ENCODE results near the gene HADHB. TPM values are rescaled to one million over a fixed set of nuclear protein-coding genes. Genes with fewer than 3 reads are reported as not detected.
"Not testable (repeated sequence)": the region's sequence is repeated elsewhere in the genome, so short reads cannot be mapped to it uniquely, and the experiment has no call there.

The HADHB gene
- total RNA-seq, 1 donor from 2014 or later: 79.4 TPM

DNA sequence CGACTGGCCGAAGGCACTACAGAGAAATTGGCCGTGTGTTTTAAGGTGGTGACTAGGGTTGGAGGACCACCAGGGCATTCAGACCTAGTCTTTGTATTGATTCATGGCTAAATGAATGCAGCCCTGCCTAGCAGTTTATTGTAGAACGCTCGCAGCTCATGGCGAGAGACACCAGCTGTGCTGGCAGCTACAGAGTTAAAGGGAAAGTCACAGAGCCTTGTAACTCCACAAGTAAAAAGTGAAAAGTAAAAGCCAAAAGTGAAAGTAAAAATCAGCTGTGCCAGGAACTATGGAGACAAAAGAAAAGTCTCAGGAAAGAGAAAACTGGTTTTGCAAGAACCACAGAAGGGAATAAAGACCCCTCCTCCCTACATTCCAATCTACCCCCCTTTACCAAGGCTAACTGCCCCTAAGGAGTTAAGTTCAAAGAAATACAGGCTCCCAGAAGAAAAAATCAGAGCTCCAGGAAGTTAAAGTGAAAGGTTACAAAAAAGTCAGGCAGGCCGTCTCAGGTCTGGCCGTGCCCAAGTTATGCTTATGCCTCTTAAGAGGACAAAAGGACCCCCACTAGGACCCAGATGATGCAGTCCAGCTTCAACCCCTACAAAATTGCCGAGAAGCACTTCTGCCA lies 54.8 kb downstream of the HADHB start:
- Mint-ChIP-seq H3K4me3 (no peak overlapping the region), H3K36me3 (peaks cover 7% of the 10 kb centered on the region), H3K4me1 (peaks cover 12% of the 10 kb centered on the region), H3K9me3 (no peaks in the 10 kb centered on the region), H3K27ac (no peak overlapping the region), H3K27me3 (ENCODE audit: low read depth) (no peaks in the 10 kb centered on the region)
- TF ChIP-seq, protein P1, sequence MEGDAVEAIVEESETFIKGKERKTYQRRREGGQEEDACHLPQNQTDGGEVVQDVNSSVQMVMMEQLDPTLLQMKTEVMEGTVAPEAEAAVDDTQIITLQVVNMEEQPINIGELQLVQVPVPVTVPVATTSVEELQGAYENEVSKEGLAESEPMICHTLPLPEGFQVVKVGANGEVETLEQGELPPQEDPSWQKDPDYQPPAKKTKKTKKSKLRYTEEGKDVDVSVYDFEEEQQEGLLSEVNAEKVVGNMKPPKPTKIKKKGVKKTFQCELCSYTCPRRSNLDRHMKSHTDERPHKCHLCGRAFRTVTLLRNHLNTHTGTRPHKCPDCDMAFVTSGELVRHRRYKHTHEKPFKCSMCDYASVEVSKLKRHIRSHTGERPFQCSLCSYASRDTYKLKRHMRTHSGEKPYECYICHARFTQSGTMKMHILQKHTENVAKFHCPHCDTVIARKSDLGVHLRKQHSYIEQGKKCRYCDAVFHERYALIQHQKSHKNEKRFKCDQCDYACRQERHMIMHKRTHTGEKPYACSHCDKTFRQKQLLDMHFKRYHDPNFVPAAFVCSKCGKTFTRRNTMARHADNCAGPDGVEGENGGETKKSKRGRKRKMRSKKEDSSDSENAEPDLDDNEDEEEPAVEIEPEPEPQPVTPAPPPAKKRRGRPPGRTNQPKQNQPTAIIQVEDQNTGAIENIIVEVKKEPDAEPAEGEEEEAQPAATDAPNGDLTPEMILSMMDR (IDR thresholded peaks at IDR 0.05; ENCODE audit: unreplicated experiment): no peak
- DNase-seq (ENCODE audit: low spot score in 2 of 2, unreplicated experiment in 2 of 2): peak in 1 of 2 experiments; percentile 55

DNA sequence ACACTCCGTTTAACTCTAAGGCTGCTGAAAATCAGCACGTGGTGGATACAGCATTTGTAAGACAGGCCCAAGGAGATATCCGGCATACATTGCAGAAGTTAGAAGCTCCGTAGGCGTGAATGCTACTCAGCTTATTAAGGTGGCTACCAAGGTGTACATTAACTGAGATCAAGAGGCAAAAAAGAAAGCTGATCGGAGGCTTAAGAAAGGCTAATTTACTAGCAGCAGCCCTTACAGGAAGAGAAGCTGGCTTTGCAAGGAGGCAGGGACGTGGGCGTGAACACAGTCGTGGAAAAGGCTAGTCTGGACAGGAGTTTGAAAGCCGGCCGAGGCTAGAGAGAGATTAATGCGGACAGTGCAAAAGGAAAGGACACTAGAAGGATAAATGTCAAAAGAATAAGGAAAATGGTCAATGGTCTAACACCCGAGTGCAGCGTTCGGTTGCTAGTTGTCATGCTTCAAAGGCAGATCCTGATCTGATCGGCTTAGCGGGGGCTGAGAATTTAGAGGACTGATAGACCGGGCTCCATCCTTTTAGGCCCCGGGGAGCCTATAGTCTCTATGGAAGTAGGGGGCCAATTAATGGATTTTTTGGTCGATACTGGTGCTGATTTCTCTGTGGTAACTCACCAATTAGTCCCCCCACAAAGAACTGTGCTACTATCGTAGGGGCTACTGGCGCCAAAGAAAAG lies 55.6 kb downstream of the HADHB start:
- Mint-ChIP-seq H3K36me3 (peaks cover 7% of the 10 kb centered on the region), H3K27ac (no peak overlapping the region), H3K4me3 (no peak overlapping the region), H3K27me3 (ENCODE audit: low read depth) (no peaks in the 10 kb centered on the region), H3K4me1 (peaks cover 20% of the 10 kb centered on the region), H3K9me3 (no peaks in the 10 kb centered on the region)
- TF ChIP-seq, protein P1 (IDR thresholded peaks at IDR 0.05; ENCODE audit: unreplicated experiment): no peak
- no peak for DNase-seq (ENCODE audit: low spot score in 2 of 2, unreplicated experiment in 2 of 2)

DNA sequence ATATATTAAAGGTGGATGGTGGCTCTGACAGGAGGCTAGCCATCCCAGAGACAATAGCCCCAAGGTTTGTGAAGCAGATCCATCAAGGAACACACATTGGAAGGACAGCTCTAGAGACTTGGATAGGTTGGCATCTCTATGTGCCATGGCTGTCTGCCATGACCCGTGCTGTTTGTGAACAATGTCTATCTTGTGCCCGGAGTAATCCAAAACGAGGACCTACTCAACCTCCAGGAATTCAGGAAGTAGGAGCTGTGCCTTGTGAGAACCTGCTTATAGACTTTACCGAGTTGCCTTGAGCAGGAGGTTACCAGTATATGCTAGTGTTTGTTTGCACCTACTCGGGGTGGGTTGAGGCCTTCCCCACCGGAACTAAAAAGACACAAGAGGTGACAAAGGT lies 58.1 kb downstream of the HADHB start:
- H3K27ac Mint-ChIP-seq: no peak overlapping the region
- TF ChIP-seq, protein P1 (IDR thresholded peaks at IDR 0.05; ENCODE audit: unreplicated experiment): no peak
- no peak for DNase-seq (ENCODE audit: low spot score in 2 of 2, unreplicated experiment in 2 of 2)
- H3K4me3 Mint-ChIP-seq: no peak overlapping the region
- H3K27me3 Mint-ChIP-seq (ENCODE audit: low read depth): no peaks in the 10 kb centered on the region
- H3K4me1 Mint-ChIP-seq: peaks cover 22% of the 10 kb centered on the region
- no peaks in the 10 kb centered on the region for H3K9me3 Mint-ChIP-seq
- peaks cover 7% of the 10 kb centered on the region for H3K36me3 Mint-ChIP-seq

DNA sequence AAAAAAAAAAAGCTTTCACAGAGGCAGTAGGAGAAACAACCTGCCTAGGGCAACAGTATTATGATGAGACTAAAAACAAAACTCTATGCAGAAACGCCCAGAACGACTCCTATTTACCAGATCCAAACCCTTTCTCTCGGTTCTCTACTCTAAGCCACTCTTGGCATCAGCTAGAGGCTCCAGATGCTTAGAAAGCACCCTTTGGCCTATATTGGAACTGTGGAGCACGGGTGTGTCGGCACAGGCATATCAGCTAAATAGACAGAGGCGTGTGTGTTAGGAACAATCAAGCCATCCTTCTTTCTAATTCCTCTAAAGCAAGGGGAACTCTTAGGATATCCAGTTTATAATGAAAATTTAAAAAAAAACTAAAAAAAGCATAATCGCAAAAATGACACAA lies 60.4 kb downstream of the HADHB start:
- not testable (repeated sequence) for H3K27me3 Mint-ChIP-seq (ENCODE audit: low read depth); H3K36me3 Mint-ChIP-seq; DNase-seq (ENCODE audit: low spot score in 2 of 2, unreplicated experiment in 2 of 2); H3K9me3 Mint-ChIP-seq; H3K4me3 Mint-ChIP-seq
- Mint-ChIP-seq H3K27ac (peak overlapping the region; percentile 88), H3K4me1 (peaks cover 22% of the 10 kb centered on the region)

DNA sequence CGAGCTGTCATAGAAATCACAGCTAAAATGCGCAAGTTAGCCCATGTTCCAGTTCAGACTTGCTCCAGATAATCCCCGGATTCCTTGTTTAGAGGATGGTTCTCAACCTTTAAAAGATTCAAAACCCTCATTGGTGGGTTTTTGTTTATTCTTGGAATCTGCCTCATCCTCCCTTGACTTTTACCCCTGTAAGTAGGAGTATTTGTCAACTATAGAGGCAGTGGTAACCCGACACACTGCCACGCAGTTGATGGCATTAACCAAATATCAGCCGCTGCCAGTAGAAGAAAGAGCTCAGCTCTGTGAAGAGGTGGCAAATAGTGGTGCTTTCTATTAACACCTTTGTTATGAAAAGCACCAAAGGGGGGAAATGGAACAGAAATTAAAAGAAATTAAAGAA lies 60.8 kb downstream of the HADHB start:
- H3K27me3 Mint-ChIP-seq (ENCODE audit: low read depth): no peaks in the 10 kb centered on the region

DNA sequence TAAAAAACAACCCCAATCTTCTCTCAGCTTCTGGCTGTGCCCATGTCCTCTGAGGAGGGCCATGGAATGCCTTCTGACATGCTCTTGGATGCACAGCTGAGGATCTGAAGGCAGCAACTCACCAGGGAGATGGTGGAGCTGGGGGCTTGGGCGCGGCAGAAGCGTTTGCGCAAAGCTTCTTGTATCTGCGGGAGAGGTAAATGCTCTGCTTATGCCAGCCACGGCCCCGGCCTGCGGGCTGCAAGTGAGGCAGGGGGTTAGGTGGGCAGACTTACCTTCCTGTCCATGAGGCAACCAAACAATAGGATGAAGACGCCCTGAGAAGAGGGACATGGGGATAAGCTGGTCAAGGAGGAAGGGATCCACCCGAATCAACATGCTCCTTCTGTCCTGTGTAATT lies 65.2 kb downstream of the HADHB start:
- Mint-ChIP-seq H3K4me1 (peaks cover 15% of the 10 kb centered on the region), H3K27me3 (ENCODE audit: low read depth) (no peaks in the 10 kb centered on the region), H3K27ac (no peak overlapping the region), H3K9me3 (no peaks in the 10 kb centered on the region), H3K4me3 (no peak overlapping the region), H3K36me3 (peaks cover 3% of the 10 kb centered on the region)
- no peak for DNase-seq (ENCODE audit: low spot score in 2 of 2, unreplicated experiment in 2 of 2)
- TF ChIP-seq, protein P1 (IDR thresholded peaks at IDR 0.05; ENCODE audit: unreplicated experiment): no peak

More for the DNA sequence above, 60.8 kb downstream of the HADHB start:
- no peak for DNase-seq (ENCODE audit: low spot score in 2 of 2, unreplicated experiment in 2 of 2)
- TF ChIP-seq, protein P1 (IDR thresholded peaks at IDR 0.05; ENCODE audit: unreplicated experiment): no peak
- Mint-ChIP-seq H3K27ac (peak overlapping the region; percentile 88), H3K36me3 (peaks cover 7% of the 10 kb centered on the region), H3K9me3 (no peaks in the 10 kb centered on the region), H3K4me3 (no peak overlapping the region), H3K4me1 (peaks cover 22% of the 10 kb centered on the region)
